Measurements from ENCODE around the gene TMEM109.

Gene TMEM109

DNA sequence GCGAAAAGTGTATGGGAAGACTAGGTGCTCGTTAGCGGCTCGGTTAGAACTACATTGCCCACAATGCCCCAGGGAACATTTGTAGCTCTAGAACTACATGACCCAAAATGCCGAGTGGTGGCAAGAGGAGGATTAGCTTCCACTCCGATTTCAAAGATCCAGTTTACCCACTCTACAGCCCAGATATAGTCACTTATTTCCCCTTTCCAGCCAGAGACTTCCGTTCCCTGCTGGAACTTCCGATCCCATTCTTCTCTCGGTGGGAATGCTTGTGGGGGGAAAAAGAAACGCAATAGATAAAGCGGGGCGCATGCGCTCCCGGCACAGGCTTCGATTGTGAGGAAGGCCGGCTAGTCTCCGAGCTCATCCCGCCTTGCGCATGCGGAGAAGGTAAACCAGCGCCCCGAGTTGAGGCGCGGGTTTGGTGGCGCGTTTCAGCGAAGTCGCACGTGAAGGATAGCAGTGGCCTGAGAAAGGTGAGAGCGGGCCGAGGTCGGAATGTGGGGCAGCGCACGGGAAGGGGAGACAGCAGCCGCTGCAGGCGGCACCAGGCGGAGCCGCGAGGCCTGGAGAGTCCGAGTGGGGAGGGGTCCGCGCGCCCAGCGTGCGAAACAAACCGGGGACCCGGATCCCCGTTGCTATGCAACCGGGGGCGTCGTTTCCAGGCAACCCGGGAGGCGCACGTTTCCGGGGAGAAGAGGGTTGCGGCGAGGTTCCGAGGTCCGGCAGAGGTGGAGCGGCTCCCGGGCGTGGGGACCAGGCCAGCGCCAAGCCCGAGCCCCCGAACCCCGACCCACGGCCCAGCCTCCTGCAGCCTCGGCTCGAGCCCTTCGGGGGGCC lies at the start of gene TMEM109:
Gene TMEM109 (plus strand): TSS at position 366 of the 840 bp plus-strand sequence. CDS start 5,536 bp downstream, outside the sequence.
- Histone ChIP-seq H3K27ac (ENCODE audit: low read length) (peak within 1 kb of the TSS; percentile 62), H3K9me3 (ENCODE audit: insufficient read depth, low read depth, low read length) (no peaks in the 10 kb centered on the region), H3K9ac (ENCODE audit: low read depth, low read length) (peak within 1 kb of the TSS; percentile 80), H3K27me3 (ENCODE audit: insufficient read depth, low read length) (peaks cover 35% of the 10 kb centered on the region), H3K4me3 (ENCODE audit: low read length) (peak within 1 kb of the TSS; percentile 68), H3K36me3 (ENCODE audit: insufficient read depth, low read depth, low read length) (no peaks in the 10 kb centered on the region; the same call in 1 of the 2 replicates), H3K4me1 (ENCODE audit: insufficient read depth, low read length) (peaks cover 20% of the 10 kb centered on the region)

GRCh38 chr11:60864856-60865513 lies 49.0 kb upstream of the TMEM109 start:
- H3K9ac ChIP-seq (ENCODE audit: low read depth, low read length), result no peak overlapping the region
- no peak overlapping the region for H3K27ac ChIP-seq (ENCODE audit: low read length)
- no peak overlapping the region for H3K4me3 ChIP-seq (ENCODE audit: low read length)
- no peaks in the 10 kb centered on the region for H3K4me1 ChIP-seq (ENCODE audit: insufficient read depth, low read length)
- no peaks in the 10 kb centered on the region for H3K27me3 ChIP-seq (ENCODE audit: insufficient read depth, low read length)
- H3K9me3 ChIP-seq (ENCODE audit: insufficient read depth, low read depth, low read length), result no peaks in the 10 kb centered on the region
- H3K36me3 ChIP-seq (ENCODE audit: insufficient read depth, low read depth, low read length), result no peaks in the 10 kb centered on the region

DNA sequence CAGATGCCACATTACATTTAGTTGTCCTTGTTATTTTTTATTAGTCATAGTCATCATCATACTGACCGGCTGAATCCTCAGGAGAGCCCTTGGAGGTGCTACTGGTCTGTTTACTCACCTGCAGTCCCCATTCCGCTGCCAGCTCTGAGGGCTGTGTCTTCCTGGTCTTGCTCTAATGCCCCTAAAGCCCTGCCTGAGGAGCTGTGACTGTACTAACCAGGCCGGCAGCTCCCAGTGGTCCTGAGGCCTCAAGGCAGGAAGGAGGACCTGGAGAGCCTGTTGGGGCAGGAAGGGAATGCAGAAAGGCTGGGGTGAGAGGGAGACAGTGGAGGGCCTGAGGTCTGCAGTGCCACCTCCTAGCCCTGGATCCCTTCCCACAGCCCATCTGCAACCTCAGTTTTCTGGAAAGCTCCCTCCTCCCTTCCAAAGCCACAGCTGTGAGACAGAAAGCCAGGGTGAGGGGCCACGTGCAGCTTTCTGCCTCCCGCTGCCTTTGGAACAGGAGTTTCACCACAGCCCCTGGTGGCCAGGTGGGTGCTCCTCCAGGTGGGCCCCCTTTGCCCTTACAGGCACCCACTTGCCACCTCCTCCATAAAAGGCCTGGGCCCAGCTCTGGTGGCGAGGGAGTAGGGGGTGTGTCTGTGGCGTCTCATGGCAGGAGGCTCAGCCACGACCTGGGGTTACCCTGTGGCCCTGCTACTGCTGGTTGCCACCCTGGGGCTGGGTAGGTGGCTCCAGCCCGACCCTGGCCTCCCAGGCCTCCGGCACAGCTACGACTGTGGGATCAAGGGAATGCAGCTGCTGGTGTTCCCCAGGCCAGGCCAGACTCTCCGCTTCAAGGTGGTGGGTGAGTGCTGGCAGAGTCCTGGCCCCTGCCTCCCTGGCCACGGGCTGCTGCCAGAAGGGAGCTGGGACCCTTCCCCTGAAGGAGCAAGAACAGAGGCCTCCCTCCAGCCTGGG lies 46.8 kb upstream of the TMEM109 start, which contains the start of gene ZP1:
Gene ZP1 (plus strand): TSS at position 632 of the 960 bp plus-strand sequence. CDS start 20 bp downstream, at position 652.
- no peak within 1 kb of the TSS for H3K4me3 ChIP-seq (ENCODE audit: low read length)
- H3K4me1 ChIP-seq (ENCODE audit: insufficient read depth, low read length), result no peaks in the 10 kb centered on the region
- no peak within 1 kb of the TSS for H3K27ac ChIP-seq (ENCODE audit: low read length)
- no peaks in the 10 kb centered on the region for H3K9me3 ChIP-seq (ENCODE audit: insufficient read depth, low read depth, low read length)
- H3K27me3 ChIP-seq (ENCODE audit: insufficient read depth, low read length), result no peaks in the 10 kb centered on the region
- no peaks in the 10 kb centered on the region for H3K36me3 ChIP-seq (ENCODE audit: insufficient read depth, low read depth, low read length)
- no peak within 1 kb of the TSS for H3K9ac ChIP-seq (ENCODE audit: low read depth, low read length)

DNA sequence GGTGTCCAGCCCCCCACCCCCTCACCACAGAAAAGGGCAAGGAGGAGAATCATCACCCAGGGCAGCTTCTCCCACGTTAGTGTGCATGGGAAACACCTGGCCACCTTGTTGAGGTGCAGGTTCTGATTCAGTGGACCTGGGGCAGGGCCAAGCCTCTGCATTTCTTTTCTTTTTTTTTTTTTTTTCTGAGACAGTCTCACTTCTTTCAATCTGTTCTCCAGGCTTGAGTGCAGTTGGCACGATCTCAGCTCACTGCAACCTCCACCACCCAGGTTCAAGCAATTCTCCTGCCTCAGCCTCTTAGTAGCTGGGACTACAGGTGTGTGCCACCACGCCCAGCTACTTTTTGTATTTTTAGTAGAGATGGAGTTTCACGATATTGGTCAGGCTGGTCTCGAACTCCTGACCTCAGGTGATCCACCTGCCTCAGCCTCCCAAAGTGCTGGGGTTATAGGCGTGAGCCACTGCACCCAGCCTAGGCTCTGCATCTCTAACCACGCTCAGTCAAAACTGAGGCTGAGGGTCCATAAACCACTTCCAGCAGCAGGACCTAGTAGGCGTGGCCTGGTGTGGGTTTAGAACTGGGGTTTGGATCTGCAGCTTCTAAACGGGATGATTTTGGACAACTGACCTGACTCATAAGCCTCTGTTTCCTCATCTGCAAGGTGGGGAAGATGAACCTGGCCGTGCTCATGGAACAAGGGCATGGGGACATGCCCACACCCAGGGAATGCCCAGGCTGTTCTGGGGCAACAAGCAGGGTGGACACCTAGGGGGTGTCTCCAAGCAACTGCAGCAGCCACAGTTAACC lies 45.9 kb upstream of the TMEM109 start:
- no peaks in the 10 kb centered on the region for H3K27me3 ChIP-seq (ENCODE audit: insufficient read depth, low read length)
- H3K4me1 ChIP-seq (ENCODE audit: insufficient read depth, low read length), result no peaks in the 10 kb centered on the region
- H3K36me3 ChIP-seq (ENCODE audit: insufficient read depth, low read depth, low read length), result no peaks in the 10 kb centered on the region
- no peak overlapping the region for H3K4me3 ChIP-seq (ENCODE audit: low read length)
- H3K9ac ChIP-seq (ENCODE audit: low read depth, low read length), result no peak overlapping the region
- no peaks in the 10 kb centered on the region for H3K9me3 ChIP-seq (ENCODE audit: insufficient read depth, low read depth, low read length)
- no peak overlapping the region for H3K27ac ChIP-seq (ENCODE audit: low read length)

- no peak overlapping the region for H3K4me3 ChIP-seq (ENCODE audit: low read length)
- H3K27ac ChIP-seq (ENCODE audit: low read length), result no peak overlapping the region
Observed at GRCh38 chr11:60868682-60869450, 45.1 kb upstream of the TMEM109 start.

DNA sequence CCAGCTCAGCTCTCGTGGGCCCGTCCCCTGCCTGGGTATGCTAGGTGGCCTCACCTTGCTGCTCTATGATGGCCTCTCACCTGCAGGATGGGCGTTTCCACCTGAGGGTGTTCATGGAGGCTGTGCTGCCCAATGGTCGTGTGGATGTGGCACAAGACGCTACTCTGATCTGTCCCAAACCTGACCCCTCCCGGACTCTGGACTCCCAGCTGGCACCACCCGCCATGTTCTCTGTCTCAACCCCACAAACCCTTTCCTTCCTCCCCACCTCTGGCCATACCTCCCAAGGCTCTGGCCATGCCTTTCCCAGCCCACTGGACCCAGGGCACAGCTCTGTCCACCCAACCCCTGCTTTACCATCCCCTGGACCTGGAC lies 44.5 kb upstream of the TMEM109 start:
- Histone ChIP-seq H3K27ac (ENCODE audit: low read length) (no peak overlapping the region), H3K9me3 (ENCODE audit: insufficient read depth, low read depth, low read length) (no peaks in the 10 kb centered on the region), H3K36me3 (ENCODE audit: insufficient read depth, low read depth, low read length) (no peaks in the 10 kb centered on the region), H3K9ac (ENCODE audit: low read depth, low read length) (no peak overlapping the region), H3K27me3 (ENCODE audit: insufficient read depth, low read length) (no peaks in the 10 kb centered on the region), H3K4me3 (ENCODE audit: low read length) (no peak overlapping the region), H3K4me1 (ENCODE audit: insufficient read depth, low read length) (no peaks in the 10 kb centered on the region)

More at GRCh38 chr11:60868682-60869450, 45.1 kb upstream of the TMEM109 start:
- Histone ChIP-seq H3K9ac (ENCODE audit: low read depth, low read length) (no peak overlapping the region), H3K4me1 (ENCODE audit: insufficient read depth, low read length) (no peaks in the 10 kb centered on the region), H3K36me3 (ENCODE audit: insufficient read depth, low read depth, low read length) (no peaks in the 10 kb centered on the region), H3K9me3 (ENCODE audit: insufficient read depth, low read depth, low read length) (no peaks in the 10 kb centered on the region), H3K27me3 (ENCODE audit: insufficient read depth, low read length) (no peaks in the 10 kb centered on the region)

GRCh38 chr11:60870276-60870675 lies 43.7 kb upstream of the TMEM109 start:
- H3K4me1 ChIP-seq (ENCODE audit: insufficient read depth, low read length), result no peaks in the 10 kb centered on the region
- no peak overlapping the region for H3K4me3 ChIP-seq (ENCODE audit: low read length)
- no peaks in the 10 kb centered on the region for H3K36me3 ChIP-seq (ENCODE audit: insufficient read depth, low read depth, low read length)
- H3K27ac ChIP-seq (ENCODE audit: low read length), result no peak overlapping the region
- H3K9me3 ChIP-seq (ENCODE audit: insufficient read depth, low read depth, low read length), result no peaks in the 10 kb centered on the region
- H3K27me3 ChIP-seq (ENCODE audit: insufficient read depth, low read length), result no peaks in the 10 kb centered on the region
- H3K9ac ChIP-seq (ENCODE audit: low read depth, low read length), result no peak overlapping the region

DNA sequence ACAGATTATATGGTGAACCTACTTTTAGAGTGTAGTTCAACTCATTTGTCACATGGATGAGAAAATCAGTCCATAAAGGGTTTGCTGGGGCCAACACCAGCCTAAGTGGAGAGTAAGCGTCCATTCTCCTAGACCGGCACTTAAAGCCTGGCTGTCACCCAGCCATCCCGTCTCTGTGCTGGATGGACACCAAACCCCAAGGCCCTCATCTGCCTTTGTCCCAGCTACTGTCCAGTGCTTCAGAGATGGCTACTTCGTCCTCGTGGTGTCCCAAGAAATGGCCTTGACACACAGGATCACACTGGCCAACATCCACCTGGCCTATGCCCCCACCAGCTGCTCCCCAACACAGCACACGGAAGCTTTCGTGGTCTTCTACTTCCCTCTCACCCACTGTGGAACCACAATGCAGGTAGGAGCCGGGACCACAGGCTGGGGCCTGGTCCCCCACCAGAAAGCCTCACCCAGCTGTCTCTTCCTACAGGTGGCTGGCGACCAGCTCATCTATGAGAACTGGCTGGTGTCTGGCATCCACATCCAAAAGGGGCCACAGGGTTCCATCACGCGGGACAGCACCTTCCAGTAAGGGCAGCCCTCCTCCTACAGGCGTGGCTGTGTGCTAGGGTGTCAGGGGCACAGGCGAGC lies 43.1 kb upstream of the TMEM109 start:
- Histone ChIP-seq H3K4me1 (ENCODE audit: insufficient read depth, low read length) (no peaks in the 10 kb centered on the region), H3K4me3 (ENCODE audit: low read length) (no peak overlapping the region), H3K27me3 (ENCODE audit: insufficient read depth, low read length) (no peaks in the 10 kb centered on the region), H3K9me3 (ENCODE audit: insufficient read depth, low read depth, low read length) (no peaks in the 10 kb centered on the region), H3K36me3 (ENCODE audit: insufficient read depth, low read depth, low read length) (no peaks in the 10 kb centered on the region), H3K9ac (ENCODE audit: low read depth, low read length) (no peak overlapping the region), H3K27ac (ENCODE audit: low read length) (no peak overlapping the region)

DNA sequence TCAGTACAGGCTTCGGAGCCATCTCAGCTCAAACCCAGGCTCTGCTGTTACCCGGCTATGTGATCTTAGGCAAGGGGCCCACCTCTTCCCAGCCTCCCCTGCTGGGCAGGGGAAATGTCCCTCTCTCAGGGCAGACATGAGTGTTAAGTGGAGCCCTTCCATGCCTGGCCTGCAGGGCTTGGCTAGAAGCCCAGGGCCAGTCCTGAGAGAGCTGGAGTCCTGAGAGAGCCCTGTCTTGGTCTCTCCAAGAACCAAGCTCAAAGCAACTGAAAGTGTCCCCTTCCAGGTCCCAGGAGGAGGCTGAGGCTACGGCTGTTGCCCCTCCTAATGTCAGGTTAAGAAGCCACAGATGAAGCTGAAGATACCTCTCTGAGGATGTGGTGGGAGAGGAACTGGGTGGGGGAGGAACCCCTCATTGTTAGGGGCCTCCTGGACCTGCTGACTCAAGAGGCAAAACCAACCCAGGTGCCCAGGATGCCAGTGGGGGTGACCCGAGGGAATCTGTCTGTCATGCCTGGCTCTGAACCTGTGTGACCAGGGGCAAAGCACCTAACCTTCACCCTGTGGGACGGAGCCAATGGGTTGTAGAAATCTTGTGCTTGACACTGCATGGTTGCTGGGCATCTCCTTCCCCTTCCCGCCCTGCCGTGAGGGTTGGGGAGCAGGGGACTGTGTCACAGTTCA lies 42.4 kb upstream of the TMEM109 start:
- no peak overlapping the region for H3K4me3 ChIP-seq (ENCODE audit: low read length)
- no peak overlapping the region for H3K27ac ChIP-seq (ENCODE audit: low read length)
- no peaks in the 10 kb centered on the region for H3K9me3 ChIP-seq (ENCODE audit: insufficient read depth, low read depth, low read length)
- no peaks in the 10 kb centered on the region for H3K27me3 ChIP-seq (ENCODE audit: insufficient read depth, low read length)
- H3K9ac ChIP-seq (ENCODE audit: low read depth, low read length), result no peak overlapping the region
- no peaks in the 10 kb centered on the region for H3K36me3 ChIP-seq (ENCODE audit: insufficient read depth, low read depth, low read length)
- no peaks in the 10 kb centered on the region for H3K4me1 ChIP-seq (ENCODE audit: insufficient read depth, low read length)
